ENCODE data around the gene COL15A1. TPM values are rescaled to one million over a fixed set of nuclear protein-coding genes. Genes with fewer than 3 reads are reported as not detected.

The COL15A1 gene
- total RNA-seq, 4 donors from 2014 or later, result 20.7 to 98.5 (median 55.0) TPM

DNA sequence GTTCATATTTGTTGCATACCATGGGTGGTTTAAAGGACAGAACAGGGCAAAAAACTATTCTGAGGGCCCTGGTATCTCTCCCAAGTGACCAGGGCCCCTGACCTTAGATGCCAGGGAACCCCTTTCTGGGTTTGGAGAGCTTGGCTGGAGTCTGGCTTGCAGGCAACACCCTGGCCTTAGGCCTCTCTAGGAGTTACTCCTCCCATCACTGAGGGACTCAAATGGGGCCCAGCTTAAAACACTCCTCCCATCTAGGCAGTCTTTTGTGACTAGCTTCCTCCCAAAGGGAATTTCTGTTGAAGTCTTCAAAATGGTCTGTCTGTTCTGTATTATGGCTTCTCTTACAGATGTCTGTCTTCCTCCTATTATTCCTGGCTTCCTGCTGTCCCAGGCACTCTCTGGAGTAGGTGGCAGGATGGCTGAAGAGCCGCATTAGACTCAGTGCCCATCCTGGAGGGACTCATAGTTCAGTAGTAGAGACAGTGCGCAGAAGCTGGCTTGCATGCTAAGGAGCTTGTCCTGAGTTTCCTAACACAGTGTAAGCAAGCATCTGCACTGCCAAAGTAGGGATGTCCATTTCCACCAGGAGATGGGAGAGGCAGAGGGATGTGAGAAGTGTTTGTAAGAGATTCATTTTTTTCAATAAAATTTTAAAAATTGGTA is 10.0 kb downstream of the COL15A1 start:
- ATAC-seq (ENCODE audit: low FRiP score) (no peak), DNase-seq (ENCODE audit: low spot score) (no peak)
- TF ChIP-seq CTCF (IDR thresholded peaks at IDR 0.05), result no peak

DNA sequence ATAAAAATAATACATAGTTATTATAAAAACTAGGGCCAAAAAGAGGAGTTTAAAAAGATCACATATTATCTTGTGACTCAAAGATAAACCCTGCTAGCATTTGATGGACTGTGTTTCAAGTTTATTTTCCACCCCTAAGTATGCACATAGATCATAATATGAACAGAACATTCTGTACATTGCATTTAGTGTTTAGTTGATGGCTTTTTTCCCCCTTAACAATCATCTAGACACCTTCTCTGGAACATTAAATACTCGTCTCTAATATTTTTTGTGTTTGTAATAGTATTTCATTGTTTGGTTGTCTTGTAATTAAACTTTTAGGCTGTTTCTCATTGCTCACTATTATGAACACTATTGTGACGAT is 10.5 kb downstream of the COL15A1 start:
- TF ChIP-seq CTCF (IDR thresholded peaks at IDR 0.05), result no peak
- ATAC-seq (ENCODE audit: low FRiP score), result no peak

DNA sequence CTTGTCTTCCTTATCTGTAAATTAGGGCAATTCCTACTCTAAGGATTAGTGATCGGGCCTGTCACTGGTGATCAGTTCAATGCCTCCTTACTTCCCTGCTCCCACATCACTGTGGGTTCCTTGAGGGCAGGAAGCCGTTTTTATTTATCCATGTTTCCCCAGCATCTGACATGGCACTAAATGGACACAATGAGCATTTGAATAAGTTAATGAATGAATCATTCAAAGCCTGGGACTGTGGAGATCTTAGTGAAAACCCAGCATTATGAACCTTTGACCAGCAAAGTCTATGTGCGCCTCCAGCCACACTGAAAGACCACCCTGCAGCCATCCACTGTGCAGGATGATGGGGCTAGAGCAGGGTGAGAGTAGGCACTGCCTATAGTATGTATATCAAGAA is 11.6 kb downstream of the COL15A1 start:
- no peak for ATAC-seq (ENCODE audit: low FRiP score)

More for the DNA sequence above, 10.5 kb downstream of the COL15A1 start:
- no peak for DNase-seq (ENCODE audit: low spot score)

DNA sequence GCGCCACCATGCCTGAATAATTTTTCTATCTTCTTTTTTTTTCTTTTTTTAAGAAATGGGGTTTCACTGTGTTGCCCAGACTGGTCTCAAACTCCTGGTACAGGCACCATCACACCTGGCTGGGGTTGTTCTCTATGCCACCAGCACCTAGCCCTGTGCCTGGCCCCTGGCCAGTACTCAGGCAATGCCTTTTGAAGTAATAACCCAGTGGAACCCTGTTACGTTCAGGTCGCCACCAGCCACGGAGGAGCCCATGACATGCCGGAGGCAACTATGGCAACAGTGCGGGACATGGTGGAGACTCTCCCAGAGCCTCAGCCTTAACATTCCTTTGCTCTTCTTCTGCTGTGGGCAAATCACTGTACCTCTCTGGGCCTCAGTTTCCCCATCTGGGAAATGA is 14.1 kb downstream of the COL15A1 start:
- no peak for ATAC-seq (ENCODE audit: low FRiP score)
- DNase-seq (ENCODE audit: low spot score), result no peak
- TF ChIP-seq CTCF (IDR thresholded peaks at IDR 0.05), result no peak

More for the DNA sequence above, 11.6 kb downstream of the COL15A1 start:
- no peak for DNase-seq (ENCODE audit: low spot score)
- no peak for TF ChIP-seq CTCF (IDR thresholded peaks at IDR 0.05)

GRCh38 chr9:98958271-98958984 is 14.7 kb downstream of the COL15A1 start:
- TF ChIP-seq CTCF (IDR thresholded peaks at IDR 0.05), result no peak
- DNase-seq (ENCODE audit: low spot score) (no peak), ATAC-seq (ENCODE audit: low FRiP score) (no peak)

- TF ChIP-seq CTCF (IDR thresholded peaks at IDR 0.05), result no peak
- DNase-seq (ENCODE audit: low spot score), result no peak
- ATAC-seq (ENCODE audit: low FRiP score), result no peak
Observed at GRCh38 chr9:98960409-98960808, 16.7 kb downstream of the COL15A1 start.
